ENCODE measurements around the gene PTPRA.
"Not testable (repeated sequence)": the region's sequence is repeated elsewhere in the genome, so short reads cannot be mapped to it uniquely, and the experiment has no call there.

Gene PTPRA

DNA sequence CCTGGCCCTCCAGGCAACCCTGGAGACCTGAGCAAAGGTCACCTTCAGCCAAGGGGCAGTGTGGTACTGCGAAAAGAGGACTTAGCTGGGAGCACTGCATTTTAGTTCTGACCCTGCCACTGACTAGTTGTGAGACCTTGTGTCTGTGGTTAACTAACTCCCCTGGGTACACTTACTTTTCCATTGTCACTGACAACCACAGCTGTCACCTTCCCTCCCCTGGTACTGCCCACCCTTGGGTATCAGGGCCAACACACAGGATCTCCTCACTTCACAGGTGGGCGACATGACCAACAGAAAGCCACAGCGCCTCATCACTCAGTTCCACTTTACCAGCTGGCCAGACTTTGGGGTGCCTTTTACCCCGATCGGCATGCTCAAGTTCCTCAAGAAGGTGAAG, 148.5 kb downstream of the PTPRA start:
- no peak for FAIRE-seq
- DNase-seq (ENCODE audit: insufficient read length, low spot score): no peak
- no peak for TF ChIP-seq TAF1 (IDR thresholded peaks at IDR 0.05; ENCODE audit: low read depth, low read length)
- no peak for TF ChIP-seq PAX5 (IDR thresholded peaks at IDR 0.05; ENCODE audit: insufficient read depth, low read length, severe bottlenecking)
- TF ChIP-seq POLR2A (IDR thresholded peaks at IDR 0.05; ENCODE audit: low read depth, low read length): no peak
- no peak for TF ChIP-seq SPI1 (IDR thresholded peaks at IDR 0.05; ENCODE audit: low read depth, low read length)
- no peak for TF ChIP-seq POU2F2 (IDR thresholded peaks at IDR 0.05; ENCODE audit: low read depth, low read length)
- no peak for TF ChIP-seq POLR2AphosphoS5 (IDR thresholded peaks at IDR 0.05; ENCODE audit: low read depth, low read length)

- DNase-seq (ENCODE audit: insufficient read length, low spot score); FAIRE-seq: not testable (repeated sequence)
Measured at GRCh38 chr20:3022559-3023490, 149.5 kb downstream of the PTPRA start.

GRCh38 chr20:3027987-3028386, 154.7 kb downstream of the PTPRA start:
- TF ChIP-seq SPI1 (IDR thresholded peaks at IDR 0.05; ENCODE audit: low read depth, low read length) (no peak), POLR2A (IDR thresholded peaks at IDR 0.05; ENCODE audit: low read depth, low read length) (no peak), POLR2AphosphoS5 (IDR thresholded peaks at IDR 0.05; ENCODE audit: low read depth, low read length) (no peak), POU2F2 (IDR thresholded peaks at IDR 0.05; ENCODE audit: low read depth, low read length) (no peak), PAX5 (IDR thresholded peaks at IDR 0.05; ENCODE audit: insufficient read depth, low read length, severe bottlenecking) (no peak), TAF1 (IDR thresholded peaks at IDR 0.05; ENCODE audit: low read depth, low read length) (no peak)
- DNase-seq (ENCODE audit: insufficient read length, low spot score) (no peak), FAIRE-seq (no peak)

GRCh38 chr20:3031524-3032147, 158.4 kb downstream of the PTPRA start:
- FAIRE-seq (no peak), DNase-seq (ENCODE audit: insufficient read length, low spot score) (no peak)
- TF ChIP-seq PAX5 (IDR thresholded peaks at IDR 0.05; ENCODE audit: insufficient read depth, low read length, severe bottlenecking) (no peak), POU2F2 (IDR thresholded peaks at IDR 0.05; ENCODE audit: low read depth, low read length) (no peak), POLR2A (IDR thresholded peaks at IDR 0.05; ENCODE audit: low read depth, low read length) (no peak), SPI1 (IDR thresholded peaks at IDR 0.05; ENCODE audit: low read depth, low read length) (no peak)

- DNase-seq (ENCODE audit: insufficient read length, low spot score) (no peak), FAIRE-seq (no peak)
- TF ChIP-seq POU2F2 (IDR thresholded peaks at IDR 0.05; ENCODE audit: low read depth, low read length): no peak
- TF ChIP-seq POLR2AphosphoS5 (IDR thresholded peaks at IDR 0.05; ENCODE audit: low read depth, low read length): no peak
- TF ChIP-seq SPI1 (IDR thresholded peaks at IDR 0.05; ENCODE audit: low read depth, low read length): no peak
- no peak for TF ChIP-seq TAF1 (IDR thresholded peaks at IDR 0.05; ENCODE audit: low read depth, low read length)
- no peak for TF ChIP-seq POLR2A (IDR thresholded peaks at IDR 0.05; ENCODE audit: low read depth, low read length)
- no peak for TF ChIP-seq PAX5 (IDR thresholded peaks at IDR 0.05; ENCODE audit: insufficient read depth, low read length, severe bottlenecking)
Measured at GRCh38 chr20:3032624-3033023, 159.3 kb downstream of the PTPRA start.

DNA sequence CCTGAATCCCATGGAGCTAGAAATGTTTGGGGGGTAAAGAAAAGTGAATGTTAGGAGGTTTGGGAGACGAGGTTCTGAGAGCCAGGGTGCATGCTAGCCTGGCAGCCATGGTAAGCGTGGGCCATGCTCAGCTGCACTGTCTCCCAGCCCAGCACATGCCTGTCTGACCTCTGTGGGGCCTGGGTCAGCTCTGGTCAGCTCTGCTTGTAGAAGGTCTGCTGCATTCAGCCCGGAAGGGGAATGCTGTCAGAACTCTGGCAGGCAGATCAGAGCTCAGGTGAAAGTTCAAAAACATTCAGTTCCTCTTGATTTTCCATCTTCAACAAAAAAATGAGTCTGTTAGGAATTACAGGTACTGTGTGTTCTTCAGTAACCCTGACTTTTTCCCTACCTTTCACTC, 164.4 kb downstream of the PTPRA start:
- no peak for TF ChIP-seq POLR2AphosphoS5 (IDR thresholded peaks at IDR 0.05; ENCODE audit: low read depth, low read length)
- no peak for TF ChIP-seq PAX5 (IDR thresholded peaks at IDR 0.05; ENCODE audit: insufficient read depth, low read length, severe bottlenecking)
- TF ChIP-seq SPI1 (IDR thresholded peaks at IDR 0.05; ENCODE audit: low read depth, low read length): no peak
- TF ChIP-seq TAF1 (IDR thresholded peaks at IDR 0.05; ENCODE audit: low read depth, low read length): no peak
- TF ChIP-seq POLR2A (IDR thresholded peaks at IDR 0.05; ENCODE audit: low read depth, low read length): no peak
- no peak for TF ChIP-seq POU2F2 (IDR thresholded peaks at IDR 0.05; ENCODE audit: low read depth, low read length)
- DNase-seq (ENCODE audit: insufficient read length, low spot score): no peak
- no peak for FAIRE-seq

GRCh38 chr20:3038454-3038853, 165.2 kb downstream of the PTPRA start:
- TF ChIP-seq POU2F2 (IDR thresholded peaks at IDR 0.05; ENCODE audit: low read depth, low read length) (no peak), TAF1 (IDR thresholded peaks at IDR 0.05; ENCODE audit: low read depth, low read length) (no peak), PAX5 (IDR thresholded peaks at IDR 0.05; ENCODE audit: insufficient read depth, low read length, severe bottlenecking) (no peak), POLR2AphosphoS5 (IDR thresholded peaks at IDR 0.05; ENCODE audit: low read depth, low read length) (no peak), POLR2A (IDR thresholded peaks at IDR 0.05; ENCODE audit: low read depth, low read length) (no peak), SPI1 (IDR thresholded peaks at IDR 0.05; ENCODE audit: low read depth, low read length) (no peak)
- DNase-seq (ENCODE audit: insufficient read length, low spot score): no peak
- FAIRE-seq: no peak

- no peak for DNase-seq (ENCODE audit: insufficient read length, low spot score)
- no peak for FAIRE-seq
- TF ChIP-seq POLR2A (IDR thresholded peaks at IDR 0.05; ENCODE audit: low read depth, low read length): no peak
- no peak for TF ChIP-seq POLR2AphosphoS5 (IDR thresholded peaks at IDR 0.05; ENCODE audit: low read depth, low read length)
- no peak for TF ChIP-seq PAX5 (IDR thresholded peaks at IDR 0.05; ENCODE audit: insufficient read depth, low read length, severe bottlenecking)
- TF ChIP-seq SPI1 (IDR thresholded peaks at IDR 0.05; ENCODE audit: low read depth, low read length): no peak
- no peak for TF ChIP-seq TAF1 (IDR thresholded peaks at IDR 0.05; ENCODE audit: low read depth, low read length)
Measured at GRCh38 chr20:3039426-3039825, 166.1 kb downstream of the PTPRA start.

DNA sequence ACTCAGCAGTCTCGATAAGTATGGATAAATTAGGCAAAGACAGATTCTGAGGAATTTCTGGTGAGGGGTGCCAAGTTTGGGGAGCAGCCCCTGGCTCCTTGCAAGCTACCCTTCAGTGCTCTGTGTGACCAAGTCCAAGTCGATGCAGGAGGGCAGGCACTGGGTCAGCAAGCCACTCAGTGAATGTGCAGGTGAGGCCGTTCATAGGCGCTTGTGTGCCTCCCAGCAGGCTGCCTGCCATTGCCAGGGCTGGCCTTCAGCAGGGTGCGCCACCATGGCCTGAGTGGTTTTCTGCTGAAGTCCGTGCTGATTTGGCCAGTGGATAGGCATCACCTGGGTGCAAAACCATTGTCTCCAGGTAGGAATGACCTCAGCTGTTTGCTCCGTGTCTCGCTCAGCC, 166.8 kb downstream of the PTPRA start:
- TF ChIP-seq SPI1 (IDR thresholded peaks at IDR 0.05; ENCODE audit: low read depth, low read length): no peak
- TF ChIP-seq POU2F2 (IDR thresholded peaks at IDR 0.05; ENCODE audit: low read depth, low read length): no peak
- no peak for TF ChIP-seq TAF1 (IDR thresholded peaks at IDR 0.05; ENCODE audit: low read depth, low read length)
- no peak for TF ChIP-seq POLR2AphosphoS5 (IDR thresholded peaks at IDR 0.05; ENCODE audit: low read depth, low read length)
- TF ChIP-seq POLR2A (IDR thresholded peaks at IDR 0.05; ENCODE audit: low read depth, low read length): no peak
- no peak for TF ChIP-seq PAX5 (IDR thresholded peaks at IDR 0.05; ENCODE audit: insufficient read depth, low read length, severe bottlenecking)
- FAIRE-seq (no peak), DNase-seq (ENCODE audit: insufficient read length, low spot score) (no peak)

Data from GM12891 (cell line).